Liver (tissue), 9 donors: ENCODE measurements around the gene ING3. TPM values are rescaled to one million over a fixed set of nuclear protein-coding genes. Genes with fewer than 3 reads are reported as not detected.
A peak's percentile ranks its signal among the peaks of the same experiment; 100 is the strongest.

Experiments
- DNase-seq: peaks from one replicate; pipeline ENCODE4 v3.0.0-alpha.2; 2017; ENCODE audit warnings: low spot score
- H3K27ac ChIP-seq, 2 donors: one replicate each; pipeline ENCODE4 v1.7.0; 2013; ENCODE audit warnings: inconsistent platforms in 2 of 2, low read length in 2 of 2, control low read depth in 1 of 2, low read depth in 1 of 2, mild to moderate bottlenecking in 1 of 2
- H3K27me3 ChIP-seq, 4 donors: one replicate each; pipeline versions ENCODE4 v1.6.1 to v1.7.0; 2013; ENCODE audit warnings: low read length in 3 of 4, inconsistent platforms in 1 of 4, mild to moderate bottlenecking in 1 of 4, moderate library complexity in 1 of 4; ENCODE audit not compliant: control insufficient read depth in 4 of 4, insufficient read depth in 4 of 4
- H3K36me3 ChIP-seq, 4 donors: one replicate each; pipeline versions ENCODE4 v1.6.1 to v1.7.0; 2013; ENCODE audit warnings: low read length in 3 of 4, mild to moderate bottlenecking in 3 of 4, low read depth in 1 of 4, moderate library complexity in 1 of 4; ENCODE audit not compliant: control insufficient read depth in 4 of 4, insufficient read depth in 3 of 4
- H3K4me1 ChIP-seq, 4 donors: one replicate each; pipeline versions ENCODE4 v1.6.1 to v1.7.0; 2013; ENCODE audit warnings: low read length in 3 of 4, mild to moderate bottlenecking in 3 of 4, moderate library complexity in 1 of 4; ENCODE audit not compliant: control insufficient read depth in 4 of 4, insufficient read depth in 4 of 4
- H3K4me3 ChIP-seq, 3 donors: one replicate each; pipeline versions ENCODE4 v1.6.1 to v1.7.0; 2013; ENCODE audit warnings: low read length in 3 of 3, control low read depth in 1 of 3, low read depth in 1 of 3, mild to moderate bottlenecking in 1 of 3
- H3K9ac ChIP-seq, 2 donors: one replicate each; pipeline ENCODE4 v1.7.0; 2013; ENCODE audit warnings: low read length in 2 of 2, mild to moderate bottlenecking in 2 of 2, moderate library complexity in 2 of 2, control low read depth in 1 of 2, low read depth in 1 of 2
- H3K9me3 ChIP-seq, 4 donors: one replicate each; pipeline versions ENCODE4 v1.6.1 to v1.7.0; 2013; ENCODE audit warnings: low read length in 3 of 4; ENCODE audit not compliant: control insufficient read depth in 4 of 4
- EGR1 ChIP-seq, 2 donors: IDR thresholded peaks; 2 replicates each; pipeline ENCODE4 v1.6.1; 2016 to 2018; ENCODE audit warnings: antibody characterized with exemption in 2 of 2, low read depth in 2 of 2
- FOXA1 ChIP-seq: IDR thresholded peaks from 2 replicates; pipeline ENCODE4 v1.6.1; 2016; ENCODE audit warnings: antibody characterized with exemption
- FOXA2 ChIP-seq: IDR thresholded peaks from 2 replicates; pipeline ENCODE4 v1.6.1; 2016; ENCODE audit warnings: antibody characterized with exemption
- GABPA ChIP-seq, 2 donors: IDR thresholded peaks in 1 of 2; conservative IDR thresholded peaks in 1 of 2; 2 replicates each; pipeline ENCODE4 v1.6.1; 2016; ENCODE audit warnings: antibody characterized with exemption in 2 of 2, mild to moderate bottlenecking in 1 of 2, moderate library complexity in 1 of 2
- HNF4A ChIP-seq, 2 donors: conservative IDR thresholded peaks; 2 replicates each; pipeline ENCODE4 v1.6.1; 2016; ENCODE audit warnings: antibody characterized with exemption in 2 of 2, mild to moderate bottlenecking in 2 of 2
- HNF4G ChIP-seq: IDR thresholded peaks from 2 replicates; pipeline ENCODE4 v1.6.1; 2016; ENCODE audit warnings: antibody characterized with exemption
- JUND ChIP-seq, 2 donors: IDR thresholded peaks; 2 replicates each; pipeline ENCODE4 v1.6.1; 2016; ENCODE audit warnings: antibody characterized with exemption in 2 of 2
- NR2F2 ChIP-seq: IDR thresholded peaks from 2 replicates; pipeline ENCODE4 v1.6.1; 2016; ENCODE audit warnings: antibody characterized with exemption
- RAD21 ChIP-seq, 2 donors: IDR thresholded peaks; 2 replicates each; pipeline ENCODE4 v1.6.1; 2016; ENCODE audit warnings: antibody characterized with exemption in 2 of 2, mild to moderate bottlenecking in 2 of 2
- RXRA ChIP-seq, 2 donors: IDR thresholded peaks; 2 replicates each; pipeline ENCODE4 v1.6.1; 2017 to 2018; ENCODE audit warnings: antibody characterized with exemption in 2 of 2, mild to moderate bottlenecking in 1 of 2
- SP1 ChIP-seq: IDR thresholded peaks from 2 replicates; pipeline ENCODE4 v1.6.1; 2018; ENCODE audit warnings: antibody characterized with exemption, mild to moderate bottlenecking
- TAF1 ChIP-seq: conservative IDR thresholded peaks from 2 replicates; pipeline ENCODE4 v1.6.1; 2016; ENCODE audit warnings: antibody characterized with exemption, mild to moderate bottlenecking
- YY1 ChIP-seq: IDR thresholded peaks from 2 replicates; pipeline ENCODE4 v1.6.1; 2016; ENCODE audit warnings: antibody characterized with exemption, mild to moderate bottlenecking
- WGBS: extraction: QIAGEN DNeasy Blood & Tissue Kit; methylation state at CpG from one replicate; pipeline ENCODE4 v1.1.7; 2013; 5-methylcytosine and 5-hydroxymethylcytosine counted together
- polyA plus RNA-seq, 2 donors: library from polyadenylated mRNA; stranded (reverse) in 1 of 2; unstranded in 1 of 2; fragments of 200-250 nt in 1 of 2; fragments of >200 nt in 1 of 2; fragmentation: Nextera tagmentation in 1 of 2; extraction: Ambion mirVana in 1 of 2; gene quantifications; one replicate each; pipeline versions ENCODE4 v1.2.1 to v1.2.3, GENCODE V29; 2013 to 2015
- total RNA-seq, 2 donors: library from RNA; depleted of rRNA; stranded (reverse); fragments of >200 nt; gene quantifications; one replicate each; pipeline ENCODE4 v1.2.3, GENCODE V29; 2014
- TF ChIP-seq, protein P1 (sequence below): fragments of 150-350 bp; IDR thresholded peaks from 2 replicates; pipeline ENCODE4 v1.5.1; 2017; ENCODE audit warnings: improper control_type of control experiment, low read depth, low read length; ENCODE audit not compliant: missing input control
- TF ChIP-seq, protein P2 (sequence below): IDR thresholded peaks from 2 replicates; pipeline ENCODE4 v1.6.1; 2016; ENCODE audit warnings: antibody characterized with exemption
- TF ChIP-seq, protein P3 (sequence below): IDR thresholded peaks from 2 replicates; pipeline ENCODE4 v1.6.1; 2016; ENCODE audit warnings: antibody characterized with exemption
- TF ChIP-seq, protein P4 (sequence below): IDR thresholded peaks from 2 replicates; pipeline ENCODE4 v1.6.1; 2016; ENCODE audit warnings: antibody characterized with exemption, mild to moderate bottlenecking
- TF ChIP-seq, protein P5 (sequence below): IDR thresholded peaks from 2 replicates; pipeline ENCODE4 v1.6.1; 2016; ENCODE audit warnings: antibody characterized with exemption
- donor health status: healthy.
- donor health status: healthy.
- donor health status: healthy.
- donor health status: healthy.
- donor health status: healthy.

Gene ING3
- total and polyA plus RNA-seq, 4 donors, result 3.8 to 14.0 (median 10.9) TPM

DNA sequence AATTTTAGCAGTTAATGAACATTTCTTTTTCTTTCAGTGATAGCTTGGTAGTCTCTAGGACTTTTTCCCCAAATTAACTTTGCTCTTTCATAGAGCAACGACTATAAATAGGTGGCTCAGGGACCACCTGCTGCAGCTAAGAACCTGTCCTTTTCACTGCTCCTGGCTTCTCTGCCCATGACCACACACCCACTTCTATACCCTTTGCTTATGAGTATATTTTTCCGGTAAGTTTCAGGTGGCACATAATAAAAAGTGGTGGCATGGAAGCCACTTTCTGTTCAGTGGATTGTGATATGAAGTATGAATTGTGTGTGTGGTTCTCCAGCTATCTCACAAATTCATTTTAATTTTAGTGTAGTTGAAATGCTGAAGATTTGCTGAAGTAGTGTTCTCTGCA is 1.2 kb downstream of the ING3 start:
- Histone ChIP-seq H3K36me3 (peaks cover 0 to 29% (median 19%) of the 10 kb centered on the region in 4 donors), H3K4me3 (peak overlapping the region in 2 of 3 donors; percentile 70 to 99), H3K27me3 (no peaks in the 10 kb centered on the region), H3K9ac (peak overlapping the region; percentile 90 to 98), H3K4me1 (peaks cover 2 to 24% (median 8%) of the 10 kb centered on the region in 4 donors), H3K9me3 (no peaks in the 10 kb centered on the region), H3K27ac (peak overlapping the region in 1 of 2 donors; percentile 99)
- TF ChIP-seq HNF4A (conservative IDR thresholded peaks at IDR 0.05) (no peak), FOXA2 (no peak), EGR1 (IDR thresholded peaks at IDR 0.05; ENCODE audit: low read depth in 2 of 2) (no peak), GABPA (IDR thresholded peaks at IDR 0.05 in 1 of 2, conservative IDR thresholded peaks at IDR 0.05 in 1 of 2) (no peak), FOXA1 (no peak)
- TF ChIP-seq, protein P1, sequence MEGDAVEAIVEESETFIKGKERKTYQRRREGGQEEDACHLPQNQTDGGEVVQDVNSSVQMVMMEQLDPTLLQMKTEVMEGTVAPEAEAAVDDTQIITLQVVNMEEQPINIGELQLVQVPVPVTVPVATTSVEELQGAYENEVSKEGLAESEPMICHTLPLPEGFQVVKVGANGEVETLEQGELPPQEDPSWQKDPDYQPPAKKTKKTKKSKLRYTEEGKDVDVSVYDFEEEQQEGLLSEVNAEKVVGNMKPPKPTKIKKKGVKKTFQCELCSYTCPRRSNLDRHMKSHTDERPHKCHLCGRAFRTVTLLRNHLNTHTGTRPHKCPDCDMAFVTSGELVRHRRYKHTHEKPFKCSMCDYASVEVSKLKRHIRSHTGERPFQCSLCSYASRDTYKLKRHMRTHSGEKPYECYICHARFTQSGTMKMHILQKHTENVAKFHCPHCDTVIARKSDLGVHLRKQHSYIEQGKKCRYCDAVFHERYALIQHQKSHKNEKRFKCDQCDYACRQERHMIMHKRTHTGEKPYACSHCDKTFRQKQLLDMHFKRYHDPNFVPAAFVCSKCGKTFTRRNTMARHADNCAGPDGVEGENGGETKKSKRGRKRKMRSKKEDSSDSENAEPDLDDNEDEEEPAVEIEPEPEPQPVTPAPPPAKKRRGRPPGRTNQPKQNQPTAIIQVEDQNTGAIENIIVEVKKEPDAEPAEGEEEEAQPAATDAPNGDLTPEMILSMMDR, result no peak
- DNase-seq, result no peak
- WGBS, result 57% methylated on average over 2 of the region's 2 CpGs

DNA sequence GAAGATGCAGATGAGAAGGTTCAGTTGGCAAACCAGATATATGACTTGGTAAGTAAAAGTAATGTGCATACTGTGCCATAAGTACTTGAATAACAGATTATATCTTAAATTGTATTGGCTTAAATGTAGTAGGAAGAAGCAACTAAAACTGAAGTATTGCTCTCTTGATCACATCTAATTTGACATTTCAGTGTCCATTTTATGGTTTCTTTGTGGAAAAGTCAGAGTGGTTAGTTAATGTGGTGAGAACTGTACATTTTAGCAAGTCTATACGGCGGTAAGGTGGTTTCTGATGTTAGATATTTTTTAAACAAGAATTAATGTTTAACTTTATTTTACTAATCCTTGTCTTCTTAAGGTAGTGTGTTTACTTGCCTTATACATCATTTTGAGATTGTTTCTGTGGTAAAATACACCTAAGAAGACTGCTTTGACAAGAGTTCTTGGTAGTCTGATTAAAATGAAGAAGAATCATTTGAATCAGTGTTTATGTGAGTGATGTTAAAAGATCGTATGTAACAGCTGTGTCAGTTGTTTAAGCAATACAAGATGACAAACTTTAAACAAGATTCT is 5.1 kb downstream of the ING3 start:
- WGBS, result 87% methylated on average over 3 of the region's 3 CpGs
- no peak overlapping the region for H3K9ac ChIP-seq
- H3K27ac ChIP-seq, result no peak overlapping the region
- H3K4me1 ChIP-seq, result peaks cover 2 to 15% (median 8%) of the 10 kb centered on the region in 4 donors
- DNase-seq, result no peak
- no peaks in the 10 kb centered on the region for H3K9me3 ChIP-seq
- H3K4me3 ChIP-seq, result no peak overlapping the region
- no peak for TF ChIP-seq SP1
- TF ChIP-seq RAD21 (IDR thresholded peaks at IDR 0.05), result no peak
- no peak for TF ChIP-seq EGR1 (IDR thresholded peaks at IDR 0.05; ENCODE audit: low read depth in 2 of 2)
- TF ChIP-seq, protein P2, sequence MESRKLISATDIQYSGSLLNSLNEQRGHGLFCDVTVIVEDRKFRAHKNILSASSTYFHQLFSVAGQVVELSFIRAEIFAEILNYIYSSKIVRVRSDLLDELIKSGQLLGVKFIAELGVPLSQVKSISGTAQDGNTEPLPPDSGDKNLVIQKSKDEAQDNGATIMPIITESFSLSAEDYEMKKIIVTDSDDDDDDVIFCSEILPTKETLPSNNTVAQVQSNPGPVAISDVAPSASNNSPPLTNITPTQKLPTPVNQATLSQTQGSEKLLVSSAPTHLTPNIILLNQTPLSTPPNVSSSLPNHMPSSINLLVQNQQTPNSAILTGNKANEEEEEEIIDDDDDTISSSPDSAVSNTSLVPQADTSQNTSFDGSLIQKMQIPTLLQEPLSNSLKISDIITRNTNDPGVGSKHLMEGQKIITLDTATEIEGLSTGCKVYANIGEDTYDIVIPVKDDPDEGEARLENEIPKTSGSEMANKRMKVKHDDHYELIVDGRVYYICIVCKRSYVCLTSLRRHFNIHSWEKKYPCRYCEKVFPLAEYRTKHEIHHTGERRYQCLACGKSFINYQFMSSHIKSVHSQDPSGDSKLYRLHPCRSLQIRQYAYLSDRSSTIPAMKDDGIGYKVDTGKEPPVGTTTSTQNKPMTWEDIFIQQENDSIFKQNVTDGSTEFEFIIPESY, result no peak
- no peak for TF ChIP-seq GABPA (IDR thresholded peaks at IDR 0.05 in 1 of 2, conservative IDR thresholded peaks at IDR 0.05 in 1 of 2)
- TF ChIP-seq HNF4A (conservative IDR thresholded peaks at IDR 0.05), result no peak
- TF ChIP-seq, protein P3, sequence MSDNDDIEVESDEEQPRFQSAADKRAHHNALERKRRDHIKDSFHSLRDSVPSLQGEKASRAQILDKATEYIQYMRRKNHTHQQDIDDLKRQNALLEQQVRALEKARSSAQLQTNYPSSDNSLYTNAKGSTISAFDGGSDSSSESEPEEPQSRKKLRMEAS, result no peak
- TF ChIP-seq, protein P4, sequence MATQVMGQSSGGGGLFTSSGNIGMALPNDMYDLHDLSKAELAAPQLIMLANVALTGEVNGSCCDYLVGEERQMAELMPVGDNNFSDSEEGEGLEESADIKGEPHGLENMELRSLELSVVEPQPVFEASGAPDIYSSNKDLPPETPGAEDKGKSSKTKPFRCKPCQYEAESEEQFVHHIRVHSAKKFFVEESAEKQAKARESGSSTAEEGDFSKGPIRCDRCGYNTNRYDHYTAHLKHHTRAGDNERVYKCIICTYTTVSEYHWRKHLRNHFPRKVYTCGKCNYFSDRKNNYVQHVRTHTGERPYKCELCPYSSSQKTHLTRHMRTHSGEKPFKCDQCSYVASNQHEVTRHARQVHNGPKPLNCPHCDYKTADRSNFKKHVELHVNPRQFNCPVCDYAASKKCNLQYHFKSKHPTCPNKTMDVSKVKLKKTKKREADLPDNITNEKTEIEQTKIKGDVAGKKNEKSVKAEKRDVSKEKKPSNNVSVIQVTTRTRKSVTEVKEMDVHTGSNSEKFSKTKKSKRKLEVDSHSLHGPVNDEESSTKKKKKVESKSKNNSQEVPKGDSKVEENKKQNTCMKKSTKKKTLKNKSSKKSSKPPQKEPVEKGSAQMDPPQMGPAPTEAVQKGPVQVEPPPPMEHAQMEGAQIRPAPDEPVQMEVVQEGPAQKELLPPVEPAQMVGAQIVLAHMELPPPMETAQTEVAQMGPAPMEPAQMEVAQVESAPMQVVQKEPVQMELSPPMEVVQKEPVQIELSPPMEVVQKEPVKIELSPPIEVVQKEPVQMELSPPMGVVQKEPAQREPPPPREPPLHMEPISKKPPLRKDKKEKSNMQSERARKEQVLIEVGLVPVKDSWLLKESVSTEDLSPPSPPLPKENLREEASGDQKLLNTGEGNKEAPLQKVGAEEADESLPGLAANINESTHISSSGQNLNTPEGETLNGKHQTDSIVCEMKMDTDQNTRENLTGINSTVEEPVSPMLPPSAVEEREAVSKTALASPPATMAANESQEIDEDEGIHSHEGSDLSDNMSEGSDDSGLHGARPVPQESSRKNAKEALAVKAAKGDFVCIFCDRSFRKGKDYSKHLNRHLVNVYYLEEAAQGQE, result no peak
- TF ChIP-seq HNF4G, result no peak
- no peak for TF ChIP-seq NR2F2
- no peak for TF ChIP-seq JUND (IDR thresholded peaks at IDR 0.05)
- TF ChIP-seq FOXA1, result no peak
- TF ChIP-seq, protein P1, result no peak
- no peak for TF ChIP-seq RXRA (IDR thresholded peaks at IDR 0.05)
- TF ChIP-seq, protein P5, sequence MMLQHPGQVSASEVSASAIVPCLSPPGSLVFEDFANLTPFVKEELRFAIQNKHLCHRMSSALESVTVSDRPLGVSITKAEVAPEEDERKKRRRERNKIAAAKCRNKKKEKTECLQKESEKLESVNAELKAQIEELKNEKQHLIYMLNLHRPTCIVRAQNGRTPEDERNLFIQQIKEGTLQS, result no peak
- no peak for TF ChIP-seq TAF1
- no peak for TF ChIP-seq YY1
- no peaks in the 10 kb centered on the region for H3K27me3 ChIP-seq
- peaks cover 2 to 36% (median 25%) of the 10 kb centered on the region in 4 donors for H3K36me3 ChIP-seq
